Endothelial cell of umbilical vein (primary cell): ENCODE results near the gene MINDY4B. TPM values are rescaled to one million over a fixed set of nuclear protein-coding genes. Genes with fewer than 3 reads are reported as not detected.
A peak's percentile ranks its signal among the peaks of the same experiment; 100 is the strongest.

Experiments used
- BruUV-seq: library from RNA; stranded (reverse); fragments of 400-500 nt; replicated peaks from 2 replicates; lab custom pipeline; 2021; lab: Mats Ljungman, UMichigan
- CTCF ChIA-PET: fragments of 300-600, 350-600 bp; sonication (Branson Sonifier 250); formaldehyde crosslinking; loops from one replicate; lab custom pipeline; 2021; ENCODE audit warnings: antibody characterized with exemption, inconsistent platforms; lab: Charles Lee
- POLR2A ChIA-PET: fragments of 300-600, 350-600 bp; sonication (Branson Sonifier 250); formaldehyde crosslinking; loops from one replicate; lab custom pipeline; 2021; ENCODE audit warnings: antibody characterized with exemption, inconsistent platforms; lab: Charles Lee
- DNase-seq: peaks from one replicate; pipeline ENCODE4 v3.0.0-alpha.2; 2011; ENCODE audit warnings: low read depth, low spot score
- FAIRE-seq: peaks from 2 replicates; lab custom pipeline; 2011; peaks lifted over from hg19 to GRCh38; lab: Jason Lieb, UNC
- H2AFZ ChIP-seq: 2 replicates; pipeline ENCODE4 v1.6.0; 2012; ENCODE audit warnings: low read depth, low read length, control low read depth, inconsistent platforms
- H3K27ac ChIP-seq: 2 replicates; pipeline ENCODE4 v1.5.1; 2011; ENCODE audit warnings: low read depth, mild to moderate bottlenecking, control low read depth, low read length, moderate library complexity; ENCODE audit not compliant: insufficient read depth
- H3K27me3 ChIP-seq, 2 experiments: 2 replicates each; pipeline versions ENCODE4 v1.6.0 to v1.6.1; 2011; ENCODE audit warnings: low read length in 2 of 2, mixed read lengths in 1 of 2; ENCODE audit not compliant: control insufficient read depth in 2 of 2, insufficient read depth in 2 of 2
- H3K36me3 ChIP-seq, 2 experiments: 2 replicates in 1 of 2; 3 replicates in 1 of 2; pipeline ENCODE4 v1.5.1; 2011; ENCODE audit warnings: low read length in 2 of 2, mild to moderate bottlenecking in 1 of 2, moderate library complexity in 1 of 2; ENCODE audit not compliant: control insufficient read depth in 2 of 2, insufficient read depth in 2 of 2; ENCODE audit errors: extremely low read depth in 1 of 2
- H3K4me1 ChIP-seq: 3 replicates; pipeline ENCODE4 v1.5.1; 2011; ENCODE audit warnings: mild to moderate bottlenecking, low read length; ENCODE audit not compliant: control insufficient read depth, insufficient read depth; ENCODE audit errors: extremely low read depth
- H3K4me2 ChIP-seq: 2 replicates; pipeline ENCODE4 v1.6.1; 2011; ENCODE audit warnings: low read length, control low read depth, mixed read lengths; ENCODE audit not compliant: insufficient read depth
- H3K4me3 ChIP-seq, 3 experiments: fragments of 200-600 bp in 1 of 3; sonication (generic), shearing (Covaris generic) in 1 of 3; replicated peaks in 1 of 3; 2 replicates each; pipeline ENCODE4 v1.5.1; 2011 to 2016; ENCODE audit warnings: control low read depth in 3 of 3, low read length in 3 of 3, mild to moderate bottlenecking in 2 of 3, inconsistent platforms in 1 of 3, low read depth in 1 of 3, moderate library complexity in 1 of 3; ENCODE audit not compliant: insufficient read depth in 1 of 3
- H3K79me2 ChIP-seq: 2 replicates; pipeline ENCODE4 v1.6.0; 2012; ENCODE audit warnings: low read length, inconsistent platforms; ENCODE audit not compliant: control insufficient read depth, insufficient read depth
- H3K9ac ChIP-seq: replicated peaks from 2 replicates; pipeline ENCODE3; 2011; ENCODE audit warnings: low read length, control low read depth; ENCODE audit not compliant: insufficient read depth; ENCODE audit errors: extremely low read depth
- H3K9me1 ChIP-seq: replicated peaks from 3 replicates; pipeline ENCODE4 v1.6.0; 2011; ENCODE audit warnings: mild to moderate bottlenecking, low read length; ENCODE audit not compliant: control insufficient read depth, insufficient read depth; ENCODE audit errors: extremely low read depth
- H3K9me3 ChIP-seq: replicated peaks from 2 replicates; pipeline ENCODE4 v1.5.1; 2012; ENCODE audit warnings: low read length, inconsistent platforms; ENCODE audit not compliant: control insufficient read depth, insufficient read depth
- H4K20me1 ChIP-seq: replicated peaks from 2 replicates; pipeline ENCODE3; 2011; ENCODE audit warnings: mild to moderate bottlenecking, low read length; ENCODE audit not compliant: control insufficient read depth, insufficient read depth; ENCODE audit errors: extremely low read depth
- EZH2 ChIP-seq: IDR thresholded peaks from 2 replicates; pipeline ENCODE4 v1.6.1; 2012; ENCODE audit warnings: borderline replicate concordance, low read depth, mild to moderate bottlenecking, moderate library complexity, low read length, inconsistent platforms; ENCODE audit not compliant: severe bottlenecking
- FOS ChIP-seq: IDR thresholded peaks from 2 replicates; pipeline ENCODE4 v1.6.1; 2011; ENCODE audit warnings: mild to moderate bottlenecking, low read length, moderate library complexity, borderline replicate concordance; ENCODE audit not compliant: insufficient read depth
- GATA2 ChIP-seq: IDR thresholded peaks from 2 replicates; pipeline ENCODE4 v1.7.0; 2011; ENCODE audit warnings: low read depth, mild to moderate bottlenecking, moderate library complexity, mixed read lengths, low read length; ENCODE audit not compliant: insufficient read length, insufficient read depth
- MAX ChIP-seq: IDR thresholded peaks from 2 replicates; pipeline ENCODE4 v1.6.1; 2011; ENCODE audit not compliant: insufficient read depth, insufficient read length
- MYC ChIP-seq: IDR thresholded peaks from one replicate; pipeline ENCODE4 v1.6.1; 2011; ENCODE audit warnings: mild to moderate bottlenecking, low read depth, low read length
- POLR2AphosphoS5 ChIP-seq: IDR thresholded peaks from 2 replicates; pipeline ENCODE4 v1.6.1; 2012; ENCODE audit warnings: low read depth, mild to moderate bottlenecking, control low read depth, low read length, moderate library complexity; ENCODE audit not compliant: insufficient read depth
- dilution Hi-C: fragments of 300-500 bp; cut with MboI; formaldehyde crosslinking; loops from one replicate; pipeline ENCODE4 v1.15.0; 2019; ENCODE audit warnings: low sequenced_read_pairs; ENCODE audit not compliant: extremely low pct_ligation_motif_present
- intact Hi-C: fragments of 100-400 bp; cut with micrococcal nuclease; formaldehyde crosslinking; loops from one replicate; pipeline ENCODE4 v1.10.0; 2022
- polyA plus RNA-seq, 4 experiments: library from polyadenylated mRNA; depleted of rRNA in 3 of 4; stranded (reverse) in 3 of 4; unstranded in 1 of 4; fragments of >200 nt; gene quantifications; 2 replicates each; pipeline versions ENCODE4 v1.2.1 to v1.2.3, GENCODE V29; 2011 to 2012; ENCODE audit warnings: missing spikeins in 1 of 4
- total RNA-seq: library from RNA; stranded (reverse); gene quantifications from 2 replicates; pipeline ENCODE4 v1.2.3, GENCODE V29; 2021
- TF ChIP-seq, protein P1 (sequence below), 2 donors: IDR thresholded peaks; 1 replicate in 1 of 2; 2 replicates in 1 of 2; pipeline ENCODE4 v1.5.1; 2011; ENCODE audit warnings: low read length in 2 of 2, mild to moderate bottlenecking in 2 of 2, moderate library complexity in 2 of 2, control low read depth in 1 of 2, inconsistent platforms in 1 of 2, low read depth in 1 of 2; ENCODE audit not compliant: insufficient read depth in 1 of 2; ENCODE audit errors: extremely low read depth in 1 of 2

MINDY4B gene
- total and polyA plus RNA-seq, 2 donors (not counting 3 experiments of a cell fraction or from before 2014, with no cell fraction given) = not detected

GRCh38 chr3:150926328-150926727, 21.1 kb upstream of the MINDY4B start:
- Histone ChIP-seq H3K4me1 (no peaks in the 10 kb centered on the region), H4K20me1 (no peaks in the 10 kb centered on the region), H3K27ac (no peak overlapping the region), H2AFZ (no peak overlapping the region), H3K9ac (no peak overlapping the region), H3K9me3 (no peaks in the 10 kb centered on the region), H3K4me3 (no peak overlapping the region), H3K79me2 (no peaks in the 10 kb centered on the region), H3K4me2 (no peak overlapping the region), H3K27me3 (peaks cover 8 to 11% of the 10 kb centered on the region in 2 experiments), H3K36me3 (no peaks in the 10 kb centered on the region), H3K9me1 (no peaks in the 10 kb centered on the region)
- BruUV-seq = no TSS peak
- TF ChIP-seq POLR2AphosphoS5 (no peak), MYC (no peak), MAX (no peak), GATA2 (no peak)
- CTCF ChIA-PET = interaction anchor here (0.7 to 4.9 kb wide), 4 partner anchors 139 to 220 kb away, joined by 3 to 37 read pairs (median 4); no protein-coding TSS in a partner anchor
- FAIRE-seq (no peak), DNase-seq (no peak)
- dilution Hi-C loops = no loop called here
- POLR2A ChIA-PET = no interaction called here
- intact Hi-C loops = no loop called here

- peak; percentile 16 for DNase-seq
- H2AFZ ChIP-seq = no peak overlapping the region
- CTCF ChIA-PET = interaction anchor here (0.7 to 4.9 kb wide), 4 partner anchors 138 to 221 kb away, joined by 3 to 37 read pairs (median 4); no protein-coding TSS in a partner anchor
Observed at GRCh38 chr3:150925751-150926201, 20.5 kb upstream of the MINDY4B start.

More at GRCh38 chr3:150925751-150926201, 20.5 kb upstream of the MINDY4B start:
- POLR2A ChIA-PET = interaction anchor here (0.6 kb wide), 1 partner anchor 163 kb away, joined by 7 read pairs; the partner anchor contains the start of gene SIAH2
- BruUV-seq = no TSS peak
- H3K9ac ChIP-seq = no peak overlapping the region
- no peaks in the 10 kb centered on the region for H4K20me1 ChIP-seq
- dilution Hi-C loops = no loop called here
- H3K36me3 ChIP-seq = no peaks in the 10 kb centered on the region
- H3K79me2 ChIP-seq = no peaks in the 10 kb centered on the region
- peaks cover 5 to 11% of the 10 kb centered on the region in 2 experiments for H3K27me3 ChIP-seq
- TF ChIP-seq MAX (no peak), POLR2AphosphoS5 (no peak), MYC (no peak), FOS (no peak), EZH2 (no peak)
- TF ChIP-seq, protein P1, sequence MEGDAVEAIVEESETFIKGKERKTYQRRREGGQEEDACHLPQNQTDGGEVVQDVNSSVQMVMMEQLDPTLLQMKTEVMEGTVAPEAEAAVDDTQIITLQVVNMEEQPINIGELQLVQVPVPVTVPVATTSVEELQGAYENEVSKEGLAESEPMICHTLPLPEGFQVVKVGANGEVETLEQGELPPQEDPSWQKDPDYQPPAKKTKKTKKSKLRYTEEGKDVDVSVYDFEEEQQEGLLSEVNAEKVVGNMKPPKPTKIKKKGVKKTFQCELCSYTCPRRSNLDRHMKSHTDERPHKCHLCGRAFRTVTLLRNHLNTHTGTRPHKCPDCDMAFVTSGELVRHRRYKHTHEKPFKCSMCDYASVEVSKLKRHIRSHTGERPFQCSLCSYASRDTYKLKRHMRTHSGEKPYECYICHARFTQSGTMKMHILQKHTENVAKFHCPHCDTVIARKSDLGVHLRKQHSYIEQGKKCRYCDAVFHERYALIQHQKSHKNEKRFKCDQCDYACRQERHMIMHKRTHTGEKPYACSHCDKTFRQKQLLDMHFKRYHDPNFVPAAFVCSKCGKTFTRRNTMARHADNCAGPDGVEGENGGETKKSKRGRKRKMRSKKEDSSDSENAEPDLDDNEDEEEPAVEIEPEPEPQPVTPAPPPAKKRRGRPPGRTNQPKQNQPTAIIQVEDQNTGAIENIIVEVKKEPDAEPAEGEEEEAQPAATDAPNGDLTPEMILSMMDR (IDR thresholded peaks at IDR 0.05; ENCODE audit: extremely low read depth in 1 of 2, insufficient read depth in 1 of 2, low read depth in 1 of 2, low read length in 2 of 2) = peak; percentile 62 to 73
- no peaks in the 10 kb centered on the region for H3K4me1 ChIP-seq
- FAIRE-seq = no peak
- no peak overlapping the region for H3K27ac ChIP-seq
- no peaks in the 10 kb centered on the region for H3K9me1 ChIP-seq
- no peak overlapping the region for H3K4me2 ChIP-seq
- no peak overlapping the region for H3K4me3 ChIP-seq
- H3K9me3 ChIP-seq = no peaks in the 10 kb centered on the region
- intact Hi-C loops = loop anchor here (1.0 to 2.0 kb wide), 2 partner anchors 161 to 221 kb away; no protein-coding TSS in a partner anchor
